ENCODE measurements around the gene MCC.

The MCC gene

DNA sequence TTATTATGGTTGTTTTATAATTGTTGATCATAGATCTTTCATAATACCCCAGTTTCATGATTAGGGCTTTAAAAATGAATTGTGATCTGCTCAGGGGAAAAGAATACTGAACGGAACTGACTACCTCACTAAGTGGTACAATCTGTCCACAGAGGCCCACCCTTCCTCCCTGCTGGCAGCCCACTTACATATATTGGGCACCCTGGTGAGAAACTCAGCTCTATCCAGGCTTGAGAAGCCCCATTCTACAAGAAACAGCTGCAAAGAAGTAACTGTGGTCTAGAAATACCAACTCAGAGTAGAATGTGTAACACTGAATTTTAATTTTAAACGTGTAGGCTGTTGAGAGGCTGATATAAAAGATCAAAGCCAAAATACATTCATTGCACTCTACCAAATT lies 100.4 kb downstream of the MCC start:
- H3K4me3 ChIP-seq (replicated peaks in 1 of 2; ENCODE audit: low read depth in 2 of 2, low read length in 2 of 2): no peak overlapping the region
- no peak for DNase-seq (ENCODE audit: low read depth in 2 of 2)
- TF ChIP-seq, protein P1, sequence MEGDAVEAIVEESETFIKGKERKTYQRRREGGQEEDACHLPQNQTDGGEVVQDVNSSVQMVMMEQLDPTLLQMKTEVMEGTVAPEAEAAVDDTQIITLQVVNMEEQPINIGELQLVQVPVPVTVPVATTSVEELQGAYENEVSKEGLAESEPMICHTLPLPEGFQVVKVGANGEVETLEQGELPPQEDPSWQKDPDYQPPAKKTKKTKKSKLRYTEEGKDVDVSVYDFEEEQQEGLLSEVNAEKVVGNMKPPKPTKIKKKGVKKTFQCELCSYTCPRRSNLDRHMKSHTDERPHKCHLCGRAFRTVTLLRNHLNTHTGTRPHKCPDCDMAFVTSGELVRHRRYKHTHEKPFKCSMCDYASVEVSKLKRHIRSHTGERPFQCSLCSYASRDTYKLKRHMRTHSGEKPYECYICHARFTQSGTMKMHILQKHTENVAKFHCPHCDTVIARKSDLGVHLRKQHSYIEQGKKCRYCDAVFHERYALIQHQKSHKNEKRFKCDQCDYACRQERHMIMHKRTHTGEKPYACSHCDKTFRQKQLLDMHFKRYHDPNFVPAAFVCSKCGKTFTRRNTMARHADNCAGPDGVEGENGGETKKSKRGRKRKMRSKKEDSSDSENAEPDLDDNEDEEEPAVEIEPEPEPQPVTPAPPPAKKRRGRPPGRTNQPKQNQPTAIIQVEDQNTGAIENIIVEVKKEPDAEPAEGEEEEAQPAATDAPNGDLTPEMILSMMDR (IDR thresholded peaks at IDR 0.05; ENCODE audit: low read depth, low read length): no peak

DNA sequence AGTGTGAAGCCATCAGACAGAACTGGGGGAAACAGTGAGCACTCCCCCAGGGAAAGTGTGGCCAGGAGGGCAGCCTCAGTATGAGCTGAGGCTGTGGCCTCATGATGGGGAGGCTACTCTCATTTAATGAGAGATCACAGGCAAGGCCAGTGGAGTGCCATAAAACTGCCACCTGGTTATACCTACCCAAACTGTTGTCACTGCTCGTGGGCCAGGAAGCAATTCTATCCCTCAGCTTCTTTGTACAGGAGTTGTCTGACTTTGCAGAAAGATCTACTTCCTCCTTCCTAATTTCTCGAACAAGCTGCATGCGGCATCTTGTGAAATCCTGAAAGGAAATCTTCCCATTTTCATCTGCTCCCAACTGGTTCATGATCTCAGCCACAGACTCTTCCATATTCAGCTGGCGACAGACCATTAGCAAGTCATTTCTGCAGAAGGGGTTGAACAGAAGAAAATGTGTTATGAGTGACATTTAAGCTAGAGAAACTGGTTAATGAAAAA lies 103.4 kb downstream of the MCC start:
- TF ChIP-seq, protein P1 (IDR thresholded peaks at IDR 0.05; ENCODE audit: low read depth, low read length): no peak
- DNase-seq (ENCODE audit: low read depth in 2 of 2): no peak
- H3K4me3 ChIP-seq (replicated peaks in 1 of 2; ENCODE audit: low read depth in 2 of 2, low read length in 2 of 2): no peak overlapping the region

DNA sequence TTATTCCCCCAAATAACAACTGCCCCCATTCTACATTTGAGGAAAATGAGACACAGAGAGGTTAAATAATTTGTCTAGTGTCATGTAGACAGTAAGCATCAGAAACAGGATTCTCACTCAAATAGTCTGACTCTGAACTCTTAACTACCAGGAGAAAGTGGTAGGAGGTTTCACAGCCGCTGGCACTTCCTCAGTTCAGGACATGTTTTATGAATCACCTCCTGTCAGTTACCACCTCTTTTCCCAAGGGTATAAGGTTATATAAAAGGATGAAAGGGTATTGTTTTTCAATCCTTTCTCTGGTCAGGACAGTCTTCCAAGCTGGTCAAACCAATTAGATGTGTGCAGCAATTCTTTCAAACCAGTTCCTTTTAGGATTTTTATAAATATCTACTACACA lies 105.5 kb downstream of the MCC start:
- TF ChIP-seq, protein P1 (IDR thresholded peaks at IDR 0.05; ENCODE audit: low read depth, low read length): no peak
- no peak overlapping the region for H3K4me3 ChIP-seq (replicated peaks in 1 of 2; ENCODE audit: low read depth in 2 of 2, low read length in 2 of 2)
- peak; percentile 49 to 51 for DNase-seq (ENCODE audit: low read depth in 2 of 2)

DNA sequence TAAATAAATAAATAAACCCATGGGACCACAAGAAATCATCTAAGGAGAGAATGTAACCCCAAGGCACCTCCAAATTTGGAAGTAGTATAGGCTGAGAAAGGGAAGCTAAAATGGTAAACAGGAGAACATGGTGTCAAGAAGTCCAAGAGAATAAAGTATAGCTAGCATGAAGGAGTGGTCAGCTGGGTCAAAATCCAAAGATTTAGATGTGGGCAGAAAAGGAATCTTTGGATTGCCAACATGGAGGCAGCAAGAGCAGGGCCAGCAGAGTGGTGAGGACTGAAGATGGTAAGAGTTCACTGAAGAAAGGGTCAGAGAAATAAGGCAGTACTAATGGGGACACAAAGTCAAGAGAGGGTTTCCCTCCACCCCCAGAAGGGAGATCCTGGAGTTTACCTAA lies 106.5 kb downstream of the MCC start:
- no peak for DNase-seq (ENCODE audit: low read depth in 2 of 2)
- no peak overlapping the region for H3K4me3 ChIP-seq (replicated peaks in 1 of 2; ENCODE audit: low read depth in 2 of 2, low read length in 2 of 2)
- TF ChIP-seq, protein P1 (IDR thresholded peaks at IDR 0.05; ENCODE audit: low read depth, low read length): no peak

DNA sequence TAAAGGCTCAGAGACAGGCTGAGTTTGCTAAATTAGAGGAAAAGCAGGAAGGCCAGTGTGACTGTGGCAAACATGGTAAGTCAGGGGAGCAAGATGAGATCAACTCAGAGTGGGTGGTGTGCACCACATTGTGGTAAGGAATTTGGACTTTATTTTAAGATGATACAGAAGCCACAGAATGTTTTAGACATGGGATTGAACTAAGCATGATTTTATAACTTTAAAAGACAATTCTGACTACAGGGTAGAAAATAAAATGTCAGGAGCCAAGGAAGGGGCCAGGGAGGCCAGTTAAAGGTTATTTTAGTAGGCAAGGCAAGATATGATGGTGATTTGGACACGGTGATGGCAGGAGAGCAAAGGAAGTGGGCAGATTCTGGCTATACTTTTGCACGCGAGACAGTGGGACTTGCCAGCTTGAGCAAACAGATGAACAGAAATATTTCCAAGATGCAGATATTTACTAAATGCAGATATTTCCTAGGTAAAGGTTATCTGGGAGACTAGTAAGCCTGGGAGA lies 107.4 kb downstream of the MCC start:
- DNase-seq (ENCODE audit: low read depth in 2 of 2): no peak
- TF ChIP-seq, protein P1 (IDR thresholded peaks at IDR 0.05; ENCODE audit: low read depth, low read length): no peak
- H3K4me3 ChIP-seq (replicated peaks in 1 of 2; ENCODE audit: low read depth in 2 of 2, low read length in 2 of 2): no peak overlapping the region

DNA sequence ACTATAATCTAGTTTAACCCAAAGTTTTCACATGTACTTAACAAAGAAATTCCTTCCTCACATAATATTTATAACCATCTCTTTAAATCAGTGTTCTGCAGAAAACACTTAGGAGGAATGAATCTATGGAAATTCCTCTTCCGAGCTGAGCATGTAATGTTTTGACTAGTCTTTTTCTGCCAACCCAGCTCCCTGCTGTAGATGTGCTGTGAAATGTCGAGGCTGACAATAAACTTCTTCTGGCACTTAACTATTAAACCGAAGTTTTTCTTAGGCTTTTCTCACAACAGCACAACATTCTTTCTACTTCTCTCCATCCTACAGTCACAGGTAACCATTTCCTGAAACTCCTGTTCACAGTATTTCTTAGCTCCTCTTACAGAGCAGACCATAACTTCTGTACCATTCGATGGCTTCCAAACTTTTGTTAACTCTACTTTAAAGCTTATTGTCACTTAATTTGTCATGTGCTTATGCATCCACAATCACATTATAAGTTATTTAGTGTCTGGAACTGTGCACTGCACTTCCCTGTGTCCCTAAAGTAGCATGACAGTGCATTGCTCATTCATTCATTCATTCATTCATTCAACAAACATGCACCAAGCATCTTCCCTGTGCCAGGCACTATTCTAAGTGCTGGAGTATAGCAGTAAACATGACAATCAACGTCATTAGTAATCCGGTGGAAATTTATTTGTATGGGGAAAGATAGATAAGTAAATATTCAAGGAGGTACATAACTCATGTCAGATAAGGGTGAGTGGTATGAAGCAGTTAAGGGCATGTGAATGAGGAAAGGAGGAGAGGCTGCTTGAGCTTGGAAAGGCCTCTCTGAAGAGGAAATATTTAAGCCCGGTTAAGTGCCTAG lies 108.1 kb downstream of the MCC start:
- no peak overlapping the region for H3K4me3 ChIP-seq (replicated peaks in 1 of 2; ENCODE audit: low read depth in 2 of 2, low read length in 2 of 2)
- peak in 1 of 2 donors; percentile 51 for DNase-seq (ENCODE audit: low read depth in 2 of 2)
- TF ChIP-seq, protein P1 (IDR thresholded peaks at IDR 0.05; ENCODE audit: low read depth, low read length): no peak

Measured in cardiac fibroblast (primary cell).